ENCODE results near the gene KLHDC7A. TPM values are rescaled to one million over a fixed set of nuclear protein-coding genes. Genes with fewer than 3 reads are reported as not detected.

KLHDC7A gene
- total and polyA plus RNA-seq, 10 of the 15 experiments (the other 5 are each of a cell fraction or from before 2014, with no cell fraction given), result not detected

DNA sequence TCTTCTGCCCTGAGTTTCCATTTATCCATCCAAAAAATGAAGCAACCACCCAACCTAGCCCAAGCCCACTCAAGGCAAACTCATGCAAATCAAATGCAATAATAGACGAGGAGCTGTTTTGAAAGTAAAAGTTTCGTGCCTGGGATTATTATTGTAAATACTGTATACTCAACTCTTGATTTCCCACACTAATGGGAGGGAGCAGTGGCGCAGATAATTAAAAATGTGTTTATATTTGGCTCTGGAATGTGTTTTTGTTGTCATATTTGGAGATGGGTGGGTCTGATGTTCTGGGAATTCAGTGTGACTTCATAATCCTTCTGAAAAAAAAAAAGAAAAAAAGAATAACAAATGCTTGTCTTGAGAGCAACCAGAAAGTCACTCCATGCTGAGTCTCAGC lies 52.5 kb downstream of the KLHDC7A start:
- no TSS peak for BruUV-seq (replicated peaks)
- Histone ChIP-seq H4K20me1 (ENCODE audit: control insufficient read depth, insufficient read depth) (no peaks in the 10 kb centered on the region), H3K4me2 (ENCODE audit: control insufficient read depth, insufficient read depth) (no peak overlapping the region), H3K4me1 (ENCODE audit: control insufficient read depth, insufficient read depth, low read length) (no peaks in the 10 kb centered on the region), H3K79me2 (ENCODE audit: control insufficient read depth, insufficient read depth, low read length) (no peaks in the 10 kb centered on the region), H3K4me3 (no peak overlapping the region), H3K36me3 (ENCODE audit: control insufficient read depth in 2 of 2, insufficient read depth in 2 of 2, low read length in 1 of 2) (no peaks in the 10 kb centered on the region), H3K27me3 (replicated peaks in 1 of 2; ENCODE audit: control insufficient read depth in 2 of 2, insufficient read depth in 2 of 2, low read length in 1 of 2) (no peaks in the 10 kb centered on the region; a peak in 2 of 4 replicates), H3K9me3 (replicated peaks; ENCODE audit: control insufficient read depth, insufficient read depth, low read length) (no peaks in the 10 kb centered on the region), H3K27ac (ENCODE audit: control insufficient read depth, insufficient read depth) (no peak overlapping the region), H2AFZ (ENCODE audit: control insufficient read depth, low read depth, low read length) (no peak overlapping the region), H3K9ac (ENCODE audit: control insufficient read depth, insufficient read depth, low read length) (no peak overlapping the region)
- ChIA-PET POLR2A (no interaction called here), RAD21 (ENCODE audit: unreplicated experiment) (no interaction called here), CTCF (no interaction called here), SMC1A (ENCODE audit: uncharacterized antibody, unreplicated experiment) (no interaction called here)
- DNase-seq (ENCODE audit: low read depth, low spot score) (no peak), FAIRE-seq (no peak), ATAC-seq (no peak)
- in situ Hi-C loops (cut with MboI) (no loop called here), intact Hi-C loops (cut with micrococcal nuclease; ENCODE audit: unreplicated experiment) (loop anchor here (10.0 kb wide), 1 partner anchor 208 kb away; no protein-coding TSS in a partner anchor)
- WGBS (ENCODE audit: insufficient coverage, insufficient replicate concordance, low lambda C conversion rate, missing lambda C conversion rate), result 2% methylated on average over 3 of the region's 3 CpGs
- TF ChIP-seq EP300 (IDR thresholded peaks at IDR 0.05; ENCODE audit: borderline replicate concordance in 1 of 2, control insufficient read depth in 1 of 2, low read depth in 2 of 2, low read length in 2 of 2), result no peak

DNA sequence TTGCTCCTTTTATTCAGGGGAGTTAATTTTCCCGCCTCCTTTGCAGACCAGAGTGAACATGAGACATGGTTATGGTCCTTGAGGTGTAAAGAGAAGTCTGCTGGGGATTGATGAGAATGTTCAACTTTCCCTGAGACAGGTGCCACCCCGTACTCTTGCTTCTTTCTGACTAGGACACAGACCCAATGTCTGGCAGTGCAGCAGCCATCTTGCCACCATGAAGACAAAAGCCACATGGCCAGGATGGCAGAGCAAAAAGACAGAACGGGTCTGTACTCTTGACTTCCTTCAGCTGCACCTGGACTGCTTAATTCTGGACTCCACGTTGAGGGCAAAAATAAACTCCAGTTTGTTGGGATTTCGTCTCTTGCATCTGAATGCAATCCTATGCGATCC lies 54.1 kb downstream of the KLHDC7A start:
- Histone ChIP-seq H3K4me1 (ENCODE audit: control insufficient read depth, insufficient read depth, low read length) (no peaks in the 10 kb centered on the region), H3K27ac (ENCODE audit: control insufficient read depth, insufficient read depth) (no peak overlapping the region), H3K9ac (ENCODE audit: control insufficient read depth, insufficient read depth, low read length) (no peak overlapping the region), H3K79me2 (ENCODE audit: control insufficient read depth, insufficient read depth, low read length) (no peaks in the 10 kb centered on the region), H3K36me3 (ENCODE audit: control insufficient read depth in 2 of 2, insufficient read depth in 2 of 2, low read length in 1 of 2) (no peaks in the 10 kb centered on the region), H4K20me1 (ENCODE audit: control insufficient read depth, insufficient read depth) (no peaks in the 10 kb centered on the region), H3K27me3 (replicated peaks in 1 of 2; ENCODE audit: control insufficient read depth in 2 of 2, insufficient read depth in 2 of 2, low read length in 1 of 2) (no peaks in the 10 kb centered on the region; a peak in 2 of 4 replicates), H3K4me3 (no peak overlapping the region), H2AFZ (ENCODE audit: control insufficient read depth, low read depth, low read length) (no peak overlapping the region), H3K9me3 (replicated peaks; ENCODE audit: control insufficient read depth, insufficient read depth, low read length) (no peaks in the 10 kb centered on the region), H3K4me2 (ENCODE audit: control insufficient read depth, insufficient read depth) (no peak overlapping the region)
- ChIA-PET RAD21 (ENCODE audit: unreplicated experiment) (no interaction called here), CTCF (no interaction called here), POLR2A (no interaction called here), SMC1A (ENCODE audit: uncharacterized antibody, unreplicated experiment) (no interaction called here)
- TF ChIP-seq POU2F2 (IDR thresholded peaks at IDR 0.05; ENCODE audit: borderline replicate concordance, low read depth, low read length) (no peak), SREBF2 (IDR thresholded peaks at IDR 0.05; ENCODE audit: low read length) (no peak), EP300 (IDR thresholded peaks at IDR 0.05; ENCODE audit: borderline replicate concordance in 1 of 2, control insufficient read depth in 1 of 2, low read depth in 2 of 2, low read length in 2 of 2) (no peak), MTA3 (IDR thresholded peaks at IDR 0.05; ENCODE audit: borderline replicate concordance, low read length) (no peak), RAD51 (IDR thresholded peaks at IDR 0.05) (no peak), NFXL1 (IDR thresholded peaks at IDR 0.05; ENCODE audit: borderline replicate concordance) (no peak)
- FAIRE-seq, result no peak
- 7% methylated on average over 6 of the region's 6 CpGs for WGBS (ENCODE audit: insufficient coverage, insufficient replicate concordance, low lambda C conversion rate, missing lambda C conversion rate)
- in situ Hi-C loops (cut with MboI), result no loop called here
- intact Hi-C loops (cut with micrococcal nuclease; ENCODE audit: unreplicated experiment), result loop anchor here (10.0 kb wide), 1 partner anchor 210 kb away; no protein-coding TSS in a partner anchor
- DNase-seq (ENCODE audit: low read depth, low spot score), result no peak
- ATAC-seq, result no peak
- no TSS peak for BruUV-seq (replicated peaks)

Small RNA genes within 50 kb of the gene (small RNA-seq; reads per million reads assigned to genes)
- not detected for gene DYNLL1P3

Other genes with a start within 250 kb of the KLHDC7A start
- not detected in 2 replicates for gene PAX7, start 149.9 kb downstream of the KLHDC7A start, total RNA-seq (2014; rRNA removed)
- not detected in 2 replicates for gene PAX7, start 149.9 kb downstream of the KLHDC7A start, total RNA-seq (2014; rRNA removed; fragmentation: Illumina TruSeq; extraction: Trizol)
- not detected in 2 replicates for gene PAX7, start 149.9 kb downstream of the KLHDC7A start, total RNA-seq (2021)
- gene PAX7, start 149.9 kb downstream of the KLHDC7A start, polyA plus RNA-seq (2011; rRNA removed), result not detected in 2 replicates
- not detected in 2 replicates for gene PAX7, start 149.9 kb downstream of the KLHDC7A start, polyA plus RNA-seq (2014; fragmentation: Illumina TruSeq; extraction: Trizol)
- not detected for gene PAX7, start 149.9 kb downstream of the KLHDC7A start, polyA plus RNA-seq (2014; fragmentation: Nextera tagmentation; extraction: Ambion mirVana)
- gene PAX7, start 149.9 kb downstream of the KLHDC7A start, polyA plus RNA-seq (2014; rRNA removed), result not detected in 2 replicates
- not detected for gene PAX7, start 149.9 kb downstream of the KLHDC7A start, polyA plus RNA-seq (2016; fragmentation: Nextera tagmentation; extraction: Ambion mirVana)

All from GM12878 (cell line).